Measurements from ENCODE around the gene C5orf15. TPM values are rescaled to one million over a fixed set of nuclear protein-coding genes. Genes with fewer than 3 reads are reported as not detected.

C5orf15 gene
- total RNA-seq, 1 donor from 2014 or later = 41.7 TPM

DNA sequence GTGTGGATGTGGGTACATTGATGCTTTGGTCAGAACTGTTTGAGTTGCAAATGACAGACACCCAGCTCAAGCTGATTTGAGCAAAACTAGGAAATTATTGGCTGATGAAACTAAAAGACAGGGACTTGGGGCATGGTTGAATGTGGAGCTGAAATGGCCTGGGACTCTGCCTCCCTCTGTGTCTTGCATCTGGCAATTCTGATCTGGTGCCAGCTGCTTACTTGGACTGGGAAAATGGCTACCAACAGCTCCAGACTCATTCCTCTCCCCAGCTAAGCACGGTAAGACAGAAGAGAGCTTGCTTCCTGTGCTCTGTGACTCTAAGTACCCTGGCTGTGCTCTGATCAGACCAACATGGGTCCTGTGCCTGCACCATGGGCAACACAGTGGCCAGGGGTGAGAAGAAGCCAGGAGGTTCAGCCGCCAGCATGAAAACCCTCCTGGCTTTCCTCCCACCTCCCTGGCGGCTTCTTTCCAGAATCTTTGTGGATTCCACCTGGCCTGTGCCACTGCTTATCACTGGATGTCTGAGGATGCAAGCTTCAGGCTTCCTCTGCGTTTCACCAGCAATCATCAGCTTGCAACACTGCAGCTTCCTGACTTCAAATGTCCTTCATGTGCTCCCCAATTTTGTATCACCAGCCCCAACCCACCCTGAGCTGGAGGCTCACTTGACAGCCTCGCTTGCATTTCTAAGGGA is 44.1 kb downstream of the C5orf15 start:
- TF ChIP-seq, protein P1, sequence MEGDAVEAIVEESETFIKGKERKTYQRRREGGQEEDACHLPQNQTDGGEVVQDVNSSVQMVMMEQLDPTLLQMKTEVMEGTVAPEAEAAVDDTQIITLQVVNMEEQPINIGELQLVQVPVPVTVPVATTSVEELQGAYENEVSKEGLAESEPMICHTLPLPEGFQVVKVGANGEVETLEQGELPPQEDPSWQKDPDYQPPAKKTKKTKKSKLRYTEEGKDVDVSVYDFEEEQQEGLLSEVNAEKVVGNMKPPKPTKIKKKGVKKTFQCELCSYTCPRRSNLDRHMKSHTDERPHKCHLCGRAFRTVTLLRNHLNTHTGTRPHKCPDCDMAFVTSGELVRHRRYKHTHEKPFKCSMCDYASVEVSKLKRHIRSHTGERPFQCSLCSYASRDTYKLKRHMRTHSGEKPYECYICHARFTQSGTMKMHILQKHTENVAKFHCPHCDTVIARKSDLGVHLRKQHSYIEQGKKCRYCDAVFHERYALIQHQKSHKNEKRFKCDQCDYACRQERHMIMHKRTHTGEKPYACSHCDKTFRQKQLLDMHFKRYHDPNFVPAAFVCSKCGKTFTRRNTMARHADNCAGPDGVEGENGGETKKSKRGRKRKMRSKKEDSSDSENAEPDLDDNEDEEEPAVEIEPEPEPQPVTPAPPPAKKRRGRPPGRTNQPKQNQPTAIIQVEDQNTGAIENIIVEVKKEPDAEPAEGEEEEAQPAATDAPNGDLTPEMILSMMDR (IDR thresholded peaks at IDR 0.05) = no peak
- Mint-ChIP-seq H3K27ac (ENCODE audit: unreplicated experiment) (no peak overlapping the region), H3K36me3 (ENCODE audit: low read depth) (no peaks in the 10 kb centered on the region), H3K27me3 (ENCODE audit: low read depth) (no peaks in the 10 kb centered on the region), H3K4me3 (ENCODE audit: unreplicated experiment) (no peak overlapping the region), H3K9me3 (ENCODE audit: low read depth) (no peaks in the 10 kb centered on the region), H3K4me1 (ENCODE audit: low read depth) (peaks cover 13% of the 10 kb centered on the region)
- no peak for DNase-seq (ENCODE audit: low spot score)

DNA sequence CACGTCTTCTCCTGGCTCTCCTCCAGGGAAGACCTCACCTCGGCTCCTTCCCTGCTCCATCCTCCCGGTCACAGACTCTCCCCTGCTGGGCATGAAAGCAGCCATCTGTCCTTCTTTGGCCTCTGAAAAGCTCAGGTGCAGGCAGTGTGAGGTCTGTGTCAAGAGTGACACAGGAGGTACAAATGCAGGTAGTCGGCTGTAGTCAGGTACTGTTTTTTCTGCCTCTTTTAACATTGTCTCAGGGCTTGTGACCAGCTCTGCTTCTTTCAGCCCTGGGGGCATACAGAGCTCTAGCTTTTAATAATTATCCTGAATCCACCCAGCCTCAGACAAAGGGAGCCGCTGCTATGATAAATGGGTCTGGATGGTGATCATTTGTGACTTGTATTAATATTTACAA is 46.4 kb downstream of the C5orf15 start:
- H3K27ac Mint-ChIP-seq (ENCODE audit: unreplicated experiment) = no peak overlapping the region

DNA sequence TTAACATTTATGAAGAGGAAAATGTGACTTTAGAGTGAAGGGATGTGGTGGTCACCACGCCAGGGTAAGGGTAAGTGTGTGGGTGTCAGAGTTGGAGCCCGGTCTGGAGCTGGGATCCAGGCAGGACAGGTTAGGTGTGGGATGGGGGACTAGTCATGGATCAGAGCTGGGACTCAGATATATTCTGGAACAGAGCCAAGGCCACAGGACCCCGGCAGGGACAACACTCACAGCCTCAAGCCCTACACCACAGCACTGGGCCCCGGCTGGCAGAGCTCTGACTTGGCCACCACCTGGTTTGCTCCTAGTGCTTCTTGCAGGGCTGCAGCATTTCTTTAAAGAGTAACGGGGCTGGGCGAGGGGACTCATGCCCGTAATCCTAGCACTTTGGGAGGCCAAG is 47.4 kb downstream of the C5orf15 start:
- TF ChIP-seq, protein P1 (IDR thresholded peaks at IDR 0.05) = no peak
- Mint-ChIP-seq H3K9me3 (ENCODE audit: low read depth) (no peaks in the 10 kb centered on the region), H3K4me3 (ENCODE audit: unreplicated experiment) (no peak overlapping the region), H3K36me3 (ENCODE audit: low read depth) (no peaks in the 10 kb centered on the region), H3K4me1 (ENCODE audit: low read depth) (no peaks in the 10 kb centered on the region), H3K27me3 (ENCODE audit: low read depth) (no peaks in the 10 kb centered on the region), H3K27ac (ENCODE audit: unreplicated experiment) (no peak overlapping the region)
- no peak for DNase-seq (ENCODE audit: low spot score)

More for the DNA sequence above, 46.4 kb downstream of the C5orf15 start:
- Mint-ChIP-seq H3K27me3 (ENCODE audit: low read depth) (no peaks in the 10 kb centered on the region), H3K4me3 (ENCODE audit: unreplicated experiment) (no peak overlapping the region), H3K36me3 (ENCODE audit: low read depth) (no peaks in the 10 kb centered on the region), H3K9me3 (ENCODE audit: low read depth) (no peaks in the 10 kb centered on the region), H3K4me1 (ENCODE audit: low read depth) (peaks cover 7% of the 10 kb centered on the region)
- DNase-seq (ENCODE audit: low spot score) = no peak
- TF ChIP-seq, protein P1 (IDR thresholded peaks at IDR 0.05) = no peak

DNA sequence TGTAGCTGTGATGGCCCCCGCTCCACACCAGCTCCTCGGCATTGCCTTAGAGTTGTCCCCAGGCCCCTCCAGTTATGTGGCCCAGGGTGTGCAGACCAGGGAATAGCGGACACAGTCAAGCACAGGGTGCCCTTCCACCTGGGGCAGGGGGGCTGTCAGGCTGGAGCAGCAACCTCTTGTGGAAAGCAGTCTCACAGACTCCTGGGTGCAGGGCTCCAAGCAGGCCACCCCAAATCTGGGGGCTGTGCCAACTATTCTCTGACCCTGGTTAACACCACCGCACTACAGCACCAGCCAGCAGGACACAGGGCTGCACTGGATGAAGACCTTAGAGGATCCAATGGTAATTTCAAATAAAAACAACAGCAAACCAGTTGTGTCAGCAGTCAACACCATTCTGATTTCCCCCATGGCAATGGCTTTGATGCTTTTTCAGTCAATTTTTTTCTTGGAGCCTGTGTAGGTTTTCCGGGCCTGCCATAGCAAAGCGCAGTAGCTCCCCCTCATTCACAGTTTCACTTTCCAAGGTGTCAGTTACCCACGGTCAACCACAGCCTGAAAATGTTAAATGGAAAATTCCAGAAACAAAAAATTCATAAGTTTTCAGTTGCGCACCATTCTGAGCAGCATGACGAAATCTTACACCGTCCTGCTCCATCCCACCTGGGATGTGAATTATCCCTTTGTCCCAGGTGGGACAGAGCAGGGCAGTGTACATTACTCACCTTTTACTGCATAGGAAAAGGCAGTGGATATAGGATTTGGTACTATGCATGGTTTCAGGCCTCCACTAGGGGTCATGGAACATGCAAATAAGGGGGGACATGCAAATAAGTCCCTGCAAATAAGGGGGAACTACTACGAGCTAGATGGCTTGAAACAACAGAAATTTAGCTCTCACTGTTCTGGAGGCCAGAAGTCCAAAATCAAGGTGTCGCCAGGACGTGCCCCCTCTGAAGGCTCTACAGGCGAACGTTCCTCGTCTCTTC is 49.0 kb downstream of the C5orf15 start:
- no peak overlapping the region for H3K27ac Mint-ChIP-seq (ENCODE audit: unreplicated experiment)
- no peaks in the 10 kb centered on the region for H3K36me3 Mint-ChIP-seq (ENCODE audit: low read depth)
- DNase-seq (ENCODE audit: low spot score) = no peak
- no peaks in the 10 kb centered on the region for H3K9me3 Mint-ChIP-seq (ENCODE audit: low read depth)
- H3K27me3 Mint-ChIP-seq (ENCODE audit: low read depth) = no peaks in the 10 kb centered on the region
- H3K4me1 Mint-ChIP-seq (ENCODE audit: low read depth) = no peaks in the 10 kb centered on the region
- H3K4me3 Mint-ChIP-seq (ENCODE audit: unreplicated experiment) = no peak overlapping the region
- TF ChIP-seq, protein P1 (IDR thresholded peaks at IDR 0.05) = no peak

DNA sequence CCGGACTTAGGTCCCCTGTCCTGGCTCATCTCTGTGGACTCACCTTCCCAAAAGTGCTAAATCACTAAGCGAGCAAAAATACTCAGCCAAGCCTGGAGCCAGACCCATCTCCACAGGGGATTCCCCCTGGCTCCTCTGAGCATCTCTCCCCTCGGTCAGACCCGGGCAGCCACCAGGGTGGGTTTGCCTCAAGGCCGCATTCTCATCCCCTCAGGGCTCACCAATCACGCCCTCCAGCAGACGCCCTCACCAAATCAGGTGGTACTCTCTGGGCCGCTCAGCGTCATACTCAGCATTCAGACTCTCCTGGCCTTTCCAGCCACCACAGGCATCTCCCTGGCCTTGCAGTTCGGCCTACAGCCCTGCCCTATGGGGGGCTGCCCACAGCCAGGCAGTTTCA is 49.7 kb downstream of the C5orf15 start:
- Mint-ChIP-seq H3K36me3 (ENCODE audit: low read depth) (no peaks in the 10 kb centered on the region), H3K27ac (ENCODE audit: unreplicated experiment) (no peak overlapping the region), H3K4me1 (ENCODE audit: low read depth) (no peaks in the 10 kb centered on the region), H3K4me3 (ENCODE audit: unreplicated experiment) (no peak overlapping the region), H3K27me3 (ENCODE audit: low read depth) (no peaks in the 10 kb centered on the region), H3K9me3 (ENCODE audit: low read depth) (no peaks in the 10 kb centered on the region)
- no peak for DNase-seq (ENCODE audit: low spot score)
- TF ChIP-seq, protein P1 (IDR thresholded peaks at IDR 0.05) = no peak

Measured in chondrocyte (in vitro differentiated cells).